ENCODE results near the gene COLEC11.
"Not testable (repeated sequence)": the region's sequence is repeated elsewhere in the genome, so short reads cannot be mapped to it uniquely, and the experiment has no call there.

The COLEC11 gene

DNA sequence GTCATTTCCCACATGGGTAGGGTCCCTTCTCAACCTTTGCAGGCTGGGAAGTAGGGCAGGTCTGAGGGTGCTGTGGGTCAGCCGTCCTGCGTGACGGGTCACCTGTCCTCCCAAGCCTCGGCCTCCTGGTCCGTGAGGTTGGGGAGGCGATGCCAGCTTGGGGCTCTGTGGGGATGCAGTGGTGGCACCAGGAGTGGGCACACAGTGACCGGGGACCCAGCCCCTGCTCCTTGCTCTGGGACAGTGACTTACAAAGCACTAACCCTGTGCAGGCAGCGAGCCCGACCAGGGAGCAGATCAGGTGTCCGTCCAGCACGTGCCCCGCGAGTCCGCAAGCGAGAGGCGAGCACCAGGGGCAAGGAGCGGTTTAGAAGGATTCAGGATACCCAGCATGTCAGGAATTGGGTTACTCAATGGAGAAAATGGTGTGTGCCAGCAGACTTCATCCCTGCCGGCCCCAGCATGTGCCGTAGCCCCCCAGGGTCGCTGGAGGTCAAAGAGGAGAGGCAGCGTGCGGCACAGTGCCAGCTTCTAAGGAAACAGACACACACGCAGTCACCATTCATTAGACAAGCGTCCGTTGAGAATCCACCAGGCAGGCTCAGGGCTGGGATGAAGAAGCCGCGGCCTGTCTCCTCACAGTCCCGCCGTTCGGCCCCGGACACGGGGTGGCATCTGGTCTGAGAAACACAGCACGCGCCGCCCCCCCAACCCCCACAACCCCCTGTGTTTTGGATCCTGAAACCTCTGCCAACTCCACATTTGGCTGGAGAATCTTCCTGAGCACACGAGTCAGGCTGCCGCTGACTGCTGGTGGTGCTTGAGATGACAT is 11.7 kb downstream of the COLEC11 start:
- peak; percentile 2 for DNase-seq

DNA sequence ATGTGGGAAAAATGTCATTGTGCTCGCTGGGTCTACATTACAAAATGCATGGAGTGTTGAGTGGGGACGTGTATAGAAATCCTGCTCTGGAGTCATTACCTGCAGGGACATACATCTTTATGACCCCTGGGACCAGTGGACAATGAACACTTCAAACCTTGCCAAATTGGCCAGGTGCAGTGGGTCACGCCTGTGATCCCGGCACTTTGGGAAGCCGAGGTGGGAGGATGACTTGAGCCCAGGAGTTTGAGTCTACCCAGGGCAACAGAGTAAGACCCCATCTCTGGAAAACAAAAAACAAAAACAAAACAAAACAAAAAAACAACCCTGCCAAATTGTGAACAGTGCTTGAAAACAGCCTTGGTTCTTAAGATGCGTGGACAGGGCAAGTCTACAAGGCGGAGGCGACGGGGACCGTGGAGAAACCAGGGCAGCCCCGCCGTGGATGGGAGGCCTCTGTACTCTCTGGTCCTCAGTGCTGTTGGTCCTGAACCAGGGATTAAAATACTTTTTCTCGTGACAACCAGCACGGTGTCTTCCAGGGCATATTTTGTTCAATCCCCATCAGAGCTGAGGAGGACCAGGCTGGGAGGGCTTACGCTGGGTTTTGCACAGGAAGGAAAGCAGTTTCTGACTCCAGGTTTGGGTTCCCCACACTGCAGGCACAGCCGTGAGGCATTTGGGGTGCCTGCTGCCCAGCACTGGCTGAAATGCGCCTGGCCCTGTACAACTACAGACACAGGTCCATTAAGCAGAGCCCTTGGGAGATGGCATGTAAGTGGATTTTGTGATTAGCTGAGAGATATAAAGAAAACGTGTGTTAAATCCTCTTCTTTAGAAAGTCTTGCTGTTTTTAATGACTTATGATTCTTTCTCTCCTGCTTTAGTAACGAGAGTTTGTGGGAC is 13.7 kb downstream of the COLEC11 start:
- DNase-seq, result peak; percentile 2

DNA sequence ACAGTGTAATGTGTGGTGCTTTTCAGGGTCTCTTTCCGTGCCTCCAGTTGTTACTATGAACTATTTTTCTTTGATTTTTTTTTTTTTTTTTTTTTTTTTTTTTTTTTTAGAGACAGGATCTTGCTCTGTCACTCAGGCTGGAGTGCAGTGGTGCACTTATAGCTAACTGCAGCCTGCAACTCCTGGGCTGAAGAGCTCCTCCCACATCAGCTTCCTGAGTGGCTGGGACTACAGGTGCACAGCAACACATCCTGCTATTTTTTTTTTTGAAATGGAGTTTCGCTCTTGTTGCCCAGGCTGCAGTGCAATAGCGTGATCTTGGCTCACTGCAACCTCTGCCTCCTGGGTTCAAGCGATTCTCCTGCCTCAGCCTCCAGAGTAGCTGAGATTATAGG is 14.4 kb downstream of the COLEC11 start:
- not testable (repeated sequence) for DNase-seq

DNA sequence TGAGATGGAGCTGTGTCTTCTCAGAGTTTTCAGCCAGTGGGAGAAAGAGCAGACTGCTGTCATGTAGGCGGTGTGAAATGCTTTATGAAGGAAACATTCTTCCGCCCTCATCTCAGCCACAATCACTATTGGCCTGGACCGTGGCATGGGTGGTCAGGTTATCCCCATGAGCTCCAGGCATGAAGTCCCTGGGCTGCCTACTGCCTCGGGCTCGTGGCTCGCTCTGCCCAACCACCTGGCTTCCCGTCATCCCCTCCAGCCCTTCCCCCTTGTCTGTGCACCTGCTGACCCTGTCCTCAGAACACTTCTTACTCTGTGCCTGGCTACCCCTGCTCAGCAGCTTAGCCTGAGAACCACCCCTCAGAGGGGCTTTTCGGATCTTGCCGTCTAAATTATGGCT is 15.5 kb downstream of the COLEC11 start:
- no peak for DNase-seq

DNA sequence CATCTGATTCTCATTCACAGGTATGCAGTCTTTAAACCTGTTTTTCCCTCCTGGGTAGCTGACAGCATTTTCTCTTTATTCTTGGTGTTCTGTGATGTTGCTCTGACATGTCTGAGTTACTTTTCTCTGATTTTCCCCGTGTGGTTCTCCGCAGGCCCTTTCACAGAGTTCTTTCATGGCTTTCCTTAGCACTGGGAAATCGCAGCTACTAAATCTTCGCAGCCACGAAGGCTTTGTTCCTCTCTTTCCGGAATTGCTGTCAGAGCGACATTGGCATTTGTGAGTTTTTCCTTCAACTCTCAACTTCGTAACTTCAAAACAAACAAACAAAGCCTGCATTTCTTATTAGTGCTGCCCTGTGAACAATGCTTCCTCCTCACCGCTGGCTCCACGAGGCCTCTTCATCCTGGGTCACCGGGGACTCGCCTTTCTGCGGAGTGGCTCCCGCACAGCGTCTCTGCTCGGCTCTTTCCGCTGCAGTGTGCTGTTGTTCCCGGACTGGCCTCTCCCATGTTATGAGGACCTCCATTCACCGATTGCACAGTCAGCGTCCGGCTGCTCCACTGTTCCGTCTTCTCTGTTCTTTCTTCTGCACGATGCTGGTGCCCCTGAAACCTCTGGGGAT is 16.1 kb downstream of the COLEC11 start:
- no peak for DNase-seq

DNA sequence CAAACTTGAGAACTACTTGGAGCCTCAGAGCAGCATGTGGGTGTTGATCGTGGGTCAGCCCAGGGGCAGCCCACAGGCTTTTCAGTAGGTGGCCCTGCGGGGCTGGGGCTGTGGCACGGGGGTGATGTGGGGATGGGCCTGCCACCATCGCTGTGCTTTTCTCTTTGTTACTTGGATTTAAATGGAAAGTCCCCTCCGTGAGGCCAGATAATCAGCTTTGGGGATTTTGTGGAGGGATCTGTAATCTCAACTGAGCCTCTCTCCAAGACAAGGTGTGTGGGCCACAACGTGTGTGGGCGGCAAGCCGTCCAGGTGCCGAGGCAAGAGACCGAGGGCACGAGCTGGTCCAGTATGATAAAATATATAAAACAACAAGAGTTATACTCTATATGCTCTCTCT is 16.7 kb downstream of the COLEC11 start:
- no peak for DNase-seq

DNA sequence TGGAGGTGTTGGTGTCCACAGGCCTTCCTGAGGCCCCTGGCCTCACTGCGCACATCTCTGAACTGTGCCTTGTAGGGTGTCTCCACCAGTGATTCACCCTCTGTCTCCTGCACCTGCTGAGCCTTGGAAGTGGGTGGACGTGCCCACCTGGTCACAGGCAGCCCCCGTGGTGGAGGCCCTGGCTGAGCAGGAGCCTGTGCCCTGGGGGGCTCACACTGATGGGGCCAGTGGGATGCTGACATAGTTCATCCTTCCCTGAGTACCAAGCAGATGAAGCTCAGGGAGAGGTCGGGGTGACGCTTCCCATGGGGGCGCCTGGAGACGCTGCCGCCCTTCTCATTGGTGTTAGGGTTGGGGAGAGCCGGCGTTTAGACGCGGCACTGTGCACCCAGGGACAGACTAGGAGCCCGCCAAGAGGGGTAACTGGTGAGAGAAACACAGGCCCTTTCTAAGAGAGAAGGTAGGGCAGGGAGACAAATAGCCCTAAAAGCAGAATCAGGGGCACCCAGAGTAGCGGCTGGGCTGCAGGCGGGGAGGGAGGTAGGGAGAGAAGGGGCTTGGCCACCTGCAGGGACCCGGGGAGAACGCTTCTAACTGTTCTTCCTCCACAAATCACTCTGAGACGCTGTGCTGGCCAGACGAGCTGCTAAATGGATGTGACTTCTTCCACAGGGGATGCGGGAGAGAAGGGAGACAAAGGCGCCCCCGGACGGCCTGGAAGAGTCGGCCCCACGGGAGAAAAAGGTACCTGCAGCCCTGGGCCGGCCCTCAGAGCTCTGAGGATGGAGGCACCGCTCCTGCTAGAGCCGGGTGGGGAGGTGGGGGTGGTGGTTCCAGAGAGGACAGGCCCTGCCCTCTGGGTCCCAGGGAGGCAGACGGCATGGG is 18.0 kb downstream of the COLEC11 start:
- peak; percentile 5 for DNase-seq

DNA sequence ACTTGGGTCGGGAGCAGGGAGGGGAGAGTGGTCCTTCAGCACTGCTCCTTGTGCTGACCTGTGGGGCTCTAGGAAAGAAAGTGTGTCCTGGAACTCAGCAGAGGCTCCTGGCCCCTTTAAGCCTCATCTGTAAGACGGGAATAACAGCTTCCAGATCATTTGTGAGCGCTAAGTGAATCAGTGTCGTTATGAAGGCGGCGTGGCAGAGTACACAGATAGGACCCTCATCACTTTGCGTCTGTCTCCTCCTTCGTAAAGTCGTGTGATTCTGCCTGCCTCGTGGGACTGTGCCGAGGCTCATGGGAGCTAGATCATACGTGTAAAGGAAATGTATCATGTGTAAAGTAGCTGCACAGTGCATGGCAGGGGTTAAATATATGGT is 18.6 kb downstream of the COLEC11 start:
- DNase-seq, result peak; percentile 4

DNA sequence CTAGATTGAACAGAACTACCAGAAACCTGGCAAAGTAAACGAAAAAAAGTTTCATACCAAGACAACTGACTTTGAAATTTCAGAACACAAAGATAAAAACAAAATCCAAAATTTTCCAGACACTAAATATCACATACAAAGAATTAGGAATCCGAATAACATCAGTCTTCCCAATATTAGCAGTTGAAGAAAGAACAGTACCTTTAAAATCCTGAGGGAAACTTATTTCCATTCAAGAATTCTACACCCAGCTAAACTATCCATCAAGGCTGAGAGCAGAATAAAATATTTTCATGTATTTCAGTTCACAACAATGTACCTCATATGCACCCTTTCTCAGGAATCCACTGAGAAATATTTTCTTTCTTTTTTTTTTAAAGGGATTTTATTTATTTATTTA is 19.8 kb downstream of the COLEC11 start:
- not testable (repeated sequence) for DNase-seq

DNA sequence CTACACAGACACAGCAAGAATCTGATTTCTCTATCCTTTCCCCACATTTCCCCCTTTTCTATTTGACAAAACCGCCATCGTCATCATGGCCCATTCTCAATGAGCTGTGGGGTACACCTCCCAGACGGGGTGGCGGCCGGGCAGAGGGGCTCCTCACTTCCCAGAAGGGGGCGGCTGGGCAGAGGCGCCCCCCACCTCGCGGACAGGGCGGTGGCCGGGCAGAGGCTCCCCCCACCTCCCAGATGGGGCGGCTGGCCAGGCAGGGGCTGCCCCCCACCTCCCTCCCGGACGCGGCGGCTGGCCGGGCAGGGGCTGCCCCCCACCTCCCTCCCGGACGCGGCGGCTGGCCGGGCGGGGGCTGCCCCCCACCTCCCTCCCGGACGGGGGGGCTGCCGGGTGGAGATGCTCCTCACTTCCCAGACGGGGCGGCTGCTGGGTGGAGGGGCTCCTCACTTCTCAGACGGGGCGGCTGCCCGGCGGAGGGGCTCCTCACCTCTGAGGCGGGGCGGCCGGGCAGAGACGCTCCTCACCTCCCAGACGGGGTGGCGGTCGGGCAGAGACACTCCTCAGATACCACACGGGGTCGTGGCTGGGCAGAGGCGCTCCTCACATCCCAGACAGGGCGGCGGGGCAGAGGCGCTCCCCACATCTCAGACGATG is 20.8 kb downstream of the COLEC11 start:
- DNase-seq, result not testable (repeated sequence)

DNA sequence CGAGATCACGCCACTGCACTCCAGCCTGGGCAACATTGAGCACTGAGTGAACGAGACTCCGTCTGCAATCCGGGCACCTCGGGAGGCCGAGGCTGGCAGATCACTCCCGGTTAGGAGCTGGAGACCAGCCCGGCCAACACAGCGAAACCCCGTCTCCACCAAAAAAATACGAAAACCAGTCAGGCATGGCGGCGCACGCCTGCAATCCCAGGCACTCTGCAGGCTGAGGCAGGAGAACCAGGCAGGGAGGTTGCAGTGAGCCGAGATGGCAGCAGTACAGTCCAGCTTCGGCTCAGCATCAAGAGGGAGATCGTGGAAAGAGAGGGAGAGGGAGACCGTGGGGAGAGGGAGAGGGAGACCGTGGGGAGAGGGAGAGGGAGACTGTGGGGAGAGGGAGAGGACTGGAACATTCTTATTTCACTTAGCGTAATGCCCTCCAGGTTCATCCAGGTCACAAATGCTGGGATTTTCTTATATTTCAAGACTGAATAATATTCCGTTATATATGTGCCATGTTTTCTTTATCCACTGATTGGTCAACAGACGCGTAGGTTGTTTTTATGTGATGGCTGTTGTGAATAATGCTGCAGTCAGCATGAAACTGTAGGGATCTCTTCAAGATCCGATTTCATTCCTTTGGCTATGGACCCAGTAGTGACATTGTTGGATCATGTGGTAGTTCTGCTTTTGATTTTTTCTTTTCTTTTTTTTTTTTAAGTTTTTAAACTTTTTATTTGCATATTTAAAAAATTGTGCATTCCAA is 21.7 kb downstream of the COLEC11 start:
- not testable (repeated sequence) for DNase-seq

DNA sequence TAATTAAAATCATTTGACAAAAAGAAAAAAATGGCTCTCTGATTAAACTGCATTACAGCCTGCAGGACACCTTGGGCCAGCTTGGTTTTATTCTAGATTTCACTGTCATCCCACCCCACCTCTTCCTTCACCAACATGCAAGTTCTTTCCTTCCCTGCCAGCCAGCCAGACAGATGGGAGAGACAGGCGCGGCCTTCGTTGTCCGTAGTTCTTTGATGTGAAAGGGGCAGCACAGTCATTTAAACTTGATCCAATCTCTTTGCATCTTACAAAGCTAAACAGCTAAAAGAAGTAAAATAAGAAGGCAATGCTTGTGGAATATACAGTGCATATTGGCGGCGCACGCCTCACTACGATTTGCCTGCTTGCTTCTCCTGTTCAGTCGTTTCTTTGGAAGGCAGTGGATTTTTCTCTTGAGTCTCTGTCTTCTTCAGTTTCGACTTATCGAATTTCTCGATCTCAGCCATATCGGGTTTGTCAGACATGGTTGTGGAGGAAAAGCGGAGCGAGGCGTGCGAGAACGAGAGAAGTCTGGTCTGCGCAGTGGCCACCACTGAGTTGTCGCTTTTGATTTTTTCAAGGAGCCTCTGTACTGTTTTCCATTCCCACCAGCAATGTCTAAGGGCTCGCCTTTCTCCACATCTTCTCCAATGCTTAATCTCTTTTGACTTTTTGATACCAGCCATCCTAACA is 22.4 kb downstream of the COLEC11 start:
- no peak for DNase-seq

DNA sequence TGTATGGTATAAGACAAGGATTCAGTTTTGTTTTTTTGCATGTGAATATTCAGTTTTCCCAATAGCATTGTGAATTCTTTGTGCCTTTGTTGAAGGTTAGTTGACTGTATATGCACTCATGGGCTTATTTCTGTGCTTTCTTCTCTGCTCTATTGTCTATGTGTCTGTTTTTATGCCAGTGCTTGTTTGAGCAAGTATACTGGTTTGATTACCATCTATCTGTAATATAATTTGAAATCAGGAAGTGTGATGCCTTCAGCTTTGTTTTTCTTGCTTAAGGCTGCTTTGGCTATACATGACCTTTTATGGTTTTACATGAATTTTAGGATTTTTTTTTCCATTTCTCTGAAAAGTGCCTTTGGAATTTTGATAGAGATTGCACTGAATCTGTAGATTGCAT is 23.5 kb downstream of the COLEC11 start:
- DNase-seq, result no peak

DNA sequence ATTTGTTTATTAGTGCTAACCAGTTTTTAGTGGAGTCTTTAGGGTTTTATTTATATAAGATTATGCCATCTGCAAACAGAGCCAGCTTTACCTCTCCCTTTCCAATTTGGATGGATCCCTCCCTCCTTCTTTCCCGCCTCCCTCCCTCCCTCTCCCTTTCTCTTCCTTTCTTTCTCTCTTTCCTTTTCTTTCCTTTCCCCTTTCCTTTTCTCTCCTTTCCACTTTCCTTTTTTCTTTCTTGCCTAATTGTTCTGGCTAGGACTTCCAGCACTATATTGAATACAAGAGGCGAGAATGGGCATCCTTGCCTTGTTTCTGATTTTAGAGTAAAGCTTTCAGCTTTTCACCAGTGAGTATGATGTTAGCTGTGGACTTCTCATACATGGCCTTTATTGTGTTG is 24.1 kb downstream of the COLEC11 start:
- DNase-seq, result no peak

DNA sequence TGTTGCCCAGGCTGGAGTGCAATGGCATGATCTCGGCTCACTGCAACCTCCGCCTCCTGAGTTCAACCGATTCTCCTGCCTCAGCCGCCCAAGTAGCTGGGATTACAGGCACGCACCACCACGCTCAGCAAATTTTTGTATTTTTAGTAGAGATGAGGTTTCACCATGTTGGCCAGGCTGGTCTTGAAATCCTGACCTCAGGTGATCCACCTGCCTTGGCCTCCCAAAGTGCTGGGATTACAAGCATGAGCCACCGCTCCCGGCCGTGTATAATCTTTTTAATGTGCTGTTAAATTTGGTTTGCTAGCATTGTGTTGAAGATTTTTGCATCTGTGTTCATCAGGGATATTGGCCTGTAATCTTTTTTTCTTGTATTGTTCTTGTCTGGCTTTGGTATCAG is 24.7 kb downstream of the COLEC11 start:
- not testable (repeated sequence) for DNase-seq

DNA sequence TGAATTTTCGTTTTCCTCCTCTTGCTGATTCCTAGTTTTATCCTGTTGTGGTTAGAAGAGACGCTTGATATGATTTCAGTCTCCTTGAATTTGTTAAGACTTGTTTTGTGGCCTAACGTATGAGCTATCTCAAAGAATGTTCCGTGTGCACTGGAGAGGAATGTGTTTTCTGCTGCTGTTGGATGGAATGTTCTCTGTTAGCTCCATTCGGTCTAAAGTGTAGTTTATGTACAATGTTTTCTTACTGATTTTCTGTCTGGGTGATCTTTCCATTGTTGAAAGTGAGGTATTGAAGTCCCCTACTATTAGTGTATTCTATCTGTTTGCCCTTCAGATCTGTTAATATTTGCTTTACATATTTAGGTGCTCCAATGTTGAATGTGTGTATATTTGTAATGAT is 25.9 kb downstream of the COLEC11 start:
- no peak for DNase-seq

DNA sequence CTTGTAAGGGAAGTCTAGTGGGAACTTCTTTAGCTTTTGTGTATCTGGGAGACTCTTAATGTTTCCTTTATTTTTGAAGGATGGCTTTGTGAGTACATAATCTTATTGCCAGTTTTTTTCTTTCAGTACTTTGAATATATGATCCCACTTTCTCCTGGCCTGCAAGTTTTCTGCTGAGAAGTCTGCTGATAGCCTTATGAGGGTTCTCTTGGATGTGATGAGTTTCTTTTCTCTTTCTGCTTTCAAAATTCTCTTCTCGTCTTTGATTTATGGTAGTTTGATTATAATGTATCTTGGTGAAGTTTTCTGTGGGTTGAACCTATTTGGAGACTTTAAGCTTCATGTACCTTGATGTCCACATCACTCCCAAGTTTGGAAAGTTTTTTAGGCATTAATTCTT is 28.1 kb downstream of the COLEC11 start:
- DNase-seq, result no peak

DNA sequence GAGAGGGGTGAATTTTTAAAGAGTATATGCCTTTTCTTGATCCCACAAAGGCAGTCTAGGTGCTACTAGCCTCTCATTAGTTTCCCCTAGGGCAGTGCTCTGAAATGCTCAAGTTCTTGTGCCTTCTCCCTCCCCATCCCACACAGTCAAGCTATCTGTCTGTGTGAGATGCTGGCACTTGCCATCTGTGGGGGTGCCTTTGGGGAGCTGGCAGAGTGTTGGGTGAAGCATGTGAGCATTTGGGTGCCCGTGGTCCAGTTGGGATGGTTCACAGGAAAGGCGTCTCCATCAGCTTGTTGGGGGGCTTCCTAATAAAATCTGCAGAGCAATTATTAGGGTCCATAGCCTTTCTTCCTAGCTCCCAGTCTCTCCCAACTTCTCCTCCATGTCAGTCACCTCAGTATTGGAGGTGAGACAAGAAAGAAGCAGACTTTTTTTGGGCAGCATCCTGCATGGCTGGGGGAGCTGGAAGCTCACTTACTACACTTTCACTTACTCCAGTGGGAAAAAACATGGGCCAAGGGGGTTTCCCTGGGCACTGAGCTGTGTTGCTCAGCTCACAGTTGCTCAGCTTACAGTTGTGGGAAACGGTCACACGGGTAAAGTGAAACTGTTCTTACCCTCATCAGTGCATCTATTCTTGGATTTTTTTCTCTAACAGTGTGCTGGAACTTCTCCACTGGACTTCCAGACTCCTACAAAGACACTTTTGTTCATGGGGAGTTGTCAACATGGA is 29.3 kb downstream of the COLEC11 start:
- DNase-seq, result no peak

DNA sequence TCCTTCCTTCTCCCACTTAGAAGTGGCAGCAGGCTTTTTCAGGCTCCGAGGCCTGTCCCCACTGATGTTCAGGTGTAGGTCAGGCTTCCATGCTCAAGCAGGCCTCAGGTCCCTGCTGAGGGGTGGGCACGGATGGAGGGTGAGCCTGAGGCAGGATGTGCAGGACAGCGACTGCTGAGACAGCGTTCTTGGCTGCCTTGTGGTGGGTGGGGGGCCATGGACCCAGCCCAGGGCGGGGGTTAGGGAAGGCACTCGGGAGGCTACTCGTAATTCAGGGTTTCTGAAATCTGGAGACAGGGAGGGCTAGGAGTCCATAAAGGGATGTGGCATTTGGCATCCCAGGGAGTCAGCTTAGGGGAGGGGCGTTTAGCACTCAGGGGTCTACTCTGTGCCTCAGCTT is 30.3 kb downstream of the COLEC11 start:
- no peak for DNase-seq
